CD14-positive monocyte (primary cell): ENCODE measurements around the gene DVL3. TPM values are rescaled to one million over a fixed set of nuclear protein-coding genes. Genes with fewer than 3 reads are reported as not detected.

Experiments used
- DNase-seq, 3 donors: peaks; one replicate each; pipeline ENCODE4 v3.0.0-alpha.2; 2011 to 2022
- H2AFZ ChIP-seq: 2 replicates; pipeline ENCODE4 v1.6.0; 2012; ENCODE audit warnings: mild to moderate bottlenecking, low read depth, low read length, inconsistent platforms; ENCODE audit not compliant: insufficient read depth, poor library complexity, severe bottlenecking
- H3K27ac ChIP-seq, 2 donors: 1 replicate in 1 of 2; 2 replicates in 1 of 2; pipeline ENCODE4 v1.5.1; 2012 to 2013; ENCODE audit warnings: low read length in 2 of 2, control low read depth in 1 of 2, inconsistent platforms in 1 of 2, low read depth in 1 of 2, mild to moderate bottlenecking in 1 of 2
- H3K27me3 ChIP-seq, 2 donors: one replicate each; pipeline versions ENCODE4 v1.6.0 to v1.6.1; 2011 to 2013; ENCODE audit warnings: low read length in 2 of 2; ENCODE audit not compliant: control insufficient read depth in 2 of 2, insufficient read depth in 2 of 2
- H3K36me3 ChIP-seq, 2 donors: replicated peaks in 1 of 2; 1 replicate in 1 of 2; 2 replicates in 1 of 2; pipeline versions ENCODE4 v1.5.1 to v1.6.1; 2012 to 2013; ENCODE audit warnings: low read length in 2 of 2, control low read depth in 1 of 2, inconsistent platforms in 1 of 2, mild to moderate bottlenecking in 1 of 2; ENCODE audit not compliant: insufficient read depth in 2 of 2, control insufficient read depth in 1 of 2
- H3K4me1 ChIP-seq, 2 donors: 1 replicate in 1 of 2; 2 replicates in 1 of 2; pipeline versions ENCODE4 v1.5.1 to v1.6.1; 2012 to 2013; ENCODE audit warnings: low read length in 2 of 2, control low read depth in 1 of 2, inconsistent platforms in 1 of 2, mild to moderate bottlenecking in 1 of 2, moderate library complexity in 1 of 2; ENCODE audit not compliant: insufficient read depth in 2 of 2, control insufficient read depth in 1 of 2
- H3K4me2 ChIP-seq: replicated peaks from 2 replicates; pipeline ENCODE3; 2012; ENCODE audit warnings: low read length, moderate library complexity, mild to moderate bottlenecking; ENCODE audit not compliant: poor library complexity, severe bottlenecking; ENCODE audit errors: extremely low read depth
- H3K4me3 ChIP-seq, 3 experiments: fragments of 200-600 bp in 1 of 3; sonication (generic) in 1 of 3; replicated peaks in 1 of 3; 1 replicate in 2 of 3; 2 replicates in 1 of 3; pipeline ENCODE4 v1.5.1; 2011 to 2013; ENCODE audit warnings: low read length in 3 of 3, mild to moderate bottlenecking in 3 of 3, control low read depth in 2 of 3, low read depth in 2 of 3, inconsistent platforms in 1 of 3, moderate library complexity in 1 of 3
- H3K79me2 ChIP-seq: 2 replicates; pipeline ENCODE4 v1.6.0; 2012; ENCODE audit warnings: mild to moderate bottlenecking, control low read depth, inconsistent platforms, low read length, moderate library complexity; ENCODE audit not compliant: insufficient read depth
- H3K9ac ChIP-seq: 2 replicates; pipeline ENCODE4 v1.6.0; 2017; ENCODE audit warnings: low read length, mild to moderate bottlenecking; ENCODE audit not compliant: insufficient read depth, poor library complexity, severe bottlenecking
- H3K9me3 ChIP-seq, 2 donors: replicated peaks in 1 of 2; 1 replicate in 1 of 2; 2 replicates in 1 of 2; pipeline versions ENCODE4 v1.5.1 to v1.6.1; 2012 to 2013; ENCODE audit warnings: low read length in 2 of 2, control low read depth in 1 of 2; ENCODE audit not compliant: control insufficient read depth in 1 of 2, insufficient read depth in 1 of 2
- H4K20me1 ChIP-seq: 2 replicates; pipeline ENCODE4 v1.6.0; 2012; ENCODE audit warnings: mild to moderate bottlenecking, low read length, control low read depth, moderate library complexity; ENCODE audit not compliant: insufficient read depth
- H3K27ac Mint-ChIP-seq, 7 donors: one replicate each; pipeline ENCODE4 v1.8.0; 2020; ENCODE audit warnings: mild to moderate bottlenecking in 7 of 7, mixed read lengths in 7 of 7, moderate library complexity in 6 of 7, inconsistent platforms in 2 of 7
- H3K27me3 Mint-ChIP-seq, 3 donors: one replicate each; pipeline ENCODE4 v1.8.0; 2021 to 2022; ENCODE audit warnings: low read depth in 3 of 3, mild to moderate bottlenecking in 3 of 3, mixed read lengths in 3 of 3, moderate library complexity in 3 of 3, inconsistent platforms in 1 of 3
- H3K36me3 Mint-ChIP-seq, 2 donors: one replicate each; pipeline ENCODE4 v1.8.0; 2020; ENCODE audit warnings: mixed read lengths in 2 of 2, inconsistent platforms in 1 of 2, mild to moderate bottlenecking in 1 of 2
- H3K4me1 Mint-ChIP-seq: one replicate; pipeline ENCODE4 v1.8.0; 2020; ENCODE audit warnings: mild to moderate bottlenecking, mixed read lengths
- H3K4me3 Mint-ChIP-seq, 2 donors: one replicate each; pipeline ENCODE4 v1.8.0; 2020; ENCODE audit warnings: mild to moderate bottlenecking in 2 of 2, mixed read lengths in 2 of 2, moderate library complexity in 1 of 2
- H3K9me3 Mint-ChIP-seq, 7 donors: one replicate each; pipeline ENCODE4 v1.8.0; 2020 to 2022; ENCODE audit warnings: mixed read lengths in 7 of 7, mild to moderate bottlenecking in 6 of 7, moderate library complexity in 6 of 7, inconsistent platforms in 2 of 7
- WGBS: methylation state at CpG from one replicate; pipeline ENCODE4 v1.1.5; 2013; ENCODE audit warnings: missing lambda C conversion rate; ENCODE audit not compliant: insufficient coverage; 5-methylcytosine and 5-hydroxymethylcytosine counted together
- intact Hi-C, 2 donors: fragments of 100-400 bp; cut with micrococcal nuclease; formaldehyde crosslinking; loops; one replicate each; pipeline versions ENCODE4 v1.15.0 to v1.15.1; 2023
- polyA plus RNA-seq, 3 donors: library from polyadenylated mRNA; depleted of rRNA in 1 of 3; unstranded in 2 of 3; stranded (reverse) in 1 of 3; fragments of 300-500 nt in 2 of 3; fragments of >200 nt in 1 of 3; fragmentation: Illumina TruSeq in 2 of 3; gene quantifications; 1 replicate in 2 of 3; 2 replicates in 1 of 3; pipeline ENCODE4 v1.2.3, GENCODE V29; 2012 to 2021
- TF ChIP-seq, protein P1 (sequence below): fragments of 200-600 bp; IDR thresholded peaks from one replicate; pipeline ENCODE4 v1.8.0; 2022; ENCODE audit warnings: antibody characterized with exemption, mild to moderate bottlenecking

Gene DVL3
- polyA plus RNA-seq, 3 donors: 4.5 to 42.1 (median 9.4) TPM

DNA sequence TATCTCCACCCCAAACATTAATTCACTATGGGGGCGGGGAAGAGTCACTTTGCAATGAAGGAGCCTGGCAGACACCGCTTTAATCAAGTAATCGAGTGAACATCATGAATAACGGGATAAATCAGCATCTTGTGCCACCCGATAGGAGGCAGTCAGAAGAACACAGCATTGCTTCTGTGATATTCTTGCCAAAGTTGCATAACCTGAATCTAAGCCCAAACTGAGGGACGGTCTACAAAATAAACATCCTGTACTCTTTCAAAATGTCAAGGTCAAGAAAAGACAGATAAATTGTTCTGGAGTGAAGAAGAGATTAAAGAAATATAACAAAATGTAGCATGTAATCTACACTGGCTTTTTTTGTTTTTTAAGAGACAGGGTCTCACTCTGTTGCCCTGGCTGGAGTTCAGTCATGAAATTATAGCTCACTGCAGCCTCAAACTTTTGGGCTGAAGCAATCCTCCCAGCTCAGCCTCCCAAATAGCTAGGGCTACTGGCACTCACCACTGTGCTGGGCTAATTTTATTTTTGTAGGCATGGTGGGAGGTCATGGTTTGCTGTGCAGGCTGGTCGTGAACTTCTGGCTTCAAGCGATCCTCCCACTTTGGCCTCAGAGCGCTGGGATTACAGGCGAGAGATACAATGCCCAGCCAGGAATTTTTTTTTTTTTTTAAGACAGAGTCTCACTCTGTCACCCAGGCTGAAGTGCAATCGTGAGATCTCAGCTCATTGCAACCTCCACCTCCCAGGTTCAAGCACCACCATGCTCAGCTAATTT is 54.2 kb downstream of the DVL3 start:
- no peaks in the 10 kb centered on the region for H3K79me2 ChIP-seq
- H3K4me2 ChIP-seq: no peak overlapping the region
- Mint-ChIP-seq H3K36me3 (no peaks in the 10 kb centered on the region), H3K4me3 (no peak overlapping the region), H3K4me1 (no peaks in the 10 kb centered on the region), H3K9me3 (peaks cover 0 to 3% (median 0%) of the 10 kb centered on the region in 7 donors), H3K27ac (no peak overlapping the region), H3K27me3 (peaks cover 20 to 30% (median 20%) of the 10 kb centered on the region in 3 donors)
- H4K20me1 ChIP-seq: no peaks in the 10 kb centered on the region
- H3K27me3 ChIP-seq: no peaks in the 10 kb centered on the region
- no peak overlapping the region for H2AFZ ChIP-seq
- intact Hi-C loops: no loop called here
- H3K36me3 ChIP-seq: no peaks in the 10 kb centered on the region
- no peaks in the 10 kb centered on the region for H3K9me3 ChIP-seq
- H3K4me1 ChIP-seq: no peaks in the 10 kb centered on the region
- WGBS: 87% methylated on average over 9 of the region's 11 CpGs
- TF ChIP-seq, protein P1, sequence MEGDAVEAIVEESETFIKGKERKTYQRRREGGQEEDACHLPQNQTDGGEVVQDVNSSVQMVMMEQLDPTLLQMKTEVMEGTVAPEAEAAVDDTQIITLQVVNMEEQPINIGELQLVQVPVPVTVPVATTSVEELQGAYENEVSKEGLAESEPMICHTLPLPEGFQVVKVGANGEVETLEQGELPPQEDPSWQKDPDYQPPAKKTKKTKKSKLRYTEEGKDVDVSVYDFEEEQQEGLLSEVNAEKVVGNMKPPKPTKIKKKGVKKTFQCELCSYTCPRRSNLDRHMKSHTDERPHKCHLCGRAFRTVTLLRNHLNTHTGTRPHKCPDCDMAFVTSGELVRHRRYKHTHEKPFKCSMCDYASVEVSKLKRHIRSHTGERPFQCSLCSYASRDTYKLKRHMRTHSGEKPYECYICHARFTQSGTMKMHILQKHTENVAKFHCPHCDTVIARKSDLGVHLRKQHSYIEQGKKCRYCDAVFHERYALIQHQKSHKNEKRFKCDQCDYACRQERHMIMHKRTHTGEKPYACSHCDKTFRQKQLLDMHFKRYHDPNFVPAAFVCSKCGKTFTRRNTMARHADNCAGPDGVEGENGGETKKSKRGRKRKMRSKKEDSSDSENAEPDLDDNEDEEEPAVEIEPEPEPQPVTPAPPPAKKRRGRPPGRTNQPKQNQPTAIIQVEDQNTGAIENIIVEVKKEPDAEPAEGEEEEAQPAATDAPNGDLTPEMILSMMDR: no peak
- H3K27ac ChIP-seq: no peak overlapping the region
- no peak overlapping the region for H3K4me3 ChIP-seq
- H3K9ac ChIP-seq: no peak overlapping the region
- no peak for DNase-seq

GRCh38 chr3:184211297-184211696 is 56.1 kb downstream of the DVL3 start:
- Histone ChIP-seq H3K9me3 (no peaks in the 10 kb centered on the region), H3K27me3 (no peaks in the 10 kb centered on the region), H3K9ac (no peak overlapping the region), H3K36me3 (no peaks in the 10 kb centered on the region), H4K20me1 (no peaks in the 10 kb centered on the region), H3K4me3 (no peak overlapping the region), H3K27ac (no peak overlapping the region), H3K79me2 (no peaks in the 10 kb centered on the region), H3K4me2 (no peak overlapping the region), H2AFZ (no peak overlapping the region), H3K4me1 (no peaks in the 10 kb centered on the region)
- H3K27me3 Mint-ChIP-seq: peaks cover 21 to 33% (median 25%) of the 10 kb centered on the region in 3 donors
- intact Hi-C loops: no loop called here
- DNase-seq: no peak
- TF ChIP-seq, protein P1: no peak
- WGBS: no CpG with 5 or more reads among the region's 5 CpGs
- no peaks in the 10 kb centered on the region for H3K36me3 Mint-ChIP-seq
- H3K4me1 Mint-ChIP-seq: no peaks in the 10 kb centered on the region
- H3K4me3 Mint-ChIP-seq: no peak overlapping the region
- peaks cover 0 to 3% (median 0%) of the 10 kb centered on the region in 7 donors for H3K9me3 Mint-ChIP-seq
- no peak overlapping the region for H3K27ac Mint-ChIP-seq
